RWPE2 (cell line): ENCODE data around the gene SLC35C1.

Source experiments
- ATAC-seq: fragments of 200-7000 bp; cut with Tn5 transposase; 3 replicates; pipeline ENCODE4 v1.9.1; 2021; ENCODE audit warnings: low read depth
- DNase-seq: peaks from one replicate; pipeline ENCODE4 v3.0.0-alpha.2; 2020; ENCODE audit warnings: low spot score
- H3K27ac ChIP-seq: fragments of 450-650 bp; 2 replicates; pipeline ENCODE4 v1.5.1; 2017; ENCODE audit warnings: mild to moderate bottlenecking; ENCODE audit not compliant: poor library complexity, severe bottlenecking
- H3K27me3 ChIP-seq: fragments of 250-450 bp; sonication (Bioruptor Pico); 2 replicates; pipeline ENCODE4 v1.5.1; 2021; ENCODE audit warnings: mild to moderate bottlenecking, moderate library complexity; ENCODE audit not compliant: insufficient read depth, poor library complexity, severe bottlenecking
- H3K36me3 ChIP-seq: fragments of 250-450 bp; sonication (Bioruptor Pico); 2 replicates; pipeline ENCODE4 v1.5.1; 2020; ENCODE audit warnings: low read depth, mild to moderate bottlenecking, moderate library complexity
- H3K4me1 ChIP-seq: fragments of 250-450 bp; sonication (Bioruptor Pico); 2 replicates; pipeline ENCODE4 v1.5.1; 2021; ENCODE audit warnings: mild to moderate bottlenecking, moderate library complexity; ENCODE audit not compliant: insufficient read depth, poor library complexity, severe bottlenecking
- H3K4me3 ChIP-seq: fragments of 250-450 bp; sonication (Bioruptor Pico); 2 replicates; pipeline ENCODE4 v1.5.1; 2021; ENCODE audit warnings: mild to moderate bottlenecking, moderate library complexity; ENCODE audit not compliant: severe bottlenecking
- H3K9me3 ChIP-seq: fragments of 250-450 bp; sonication (Bioruptor Pico); 2 replicates; pipeline ENCODE4 v1.5.1; 2021; ENCODE audit warnings: mild to moderate bottlenecking, moderate library complexity; ENCODE audit not compliant: severe bottlenecking
- TF ChIP-seq, protein P1 (sequence below): fragments of 450-650 bp; IDR thresholded peaks from one replicate; pipeline ENCODE4 v1.5.1; 2017; ENCODE audit warnings: mild to moderate bottlenecking, moderate library complexity; ENCODE audit not compliant: poor library complexity, severe bottlenecking

SLC35C1 gene

GRCh38 chr11:45827123-45827522 is 22.2 kb downstream of the SLC35C1 start:
- H3K4me3 ChIP-seq = no peak overlapping the region
- ATAC-seq = no peak
- peak; percentile 3 for DNase-seq
- no peaks in the 10 kb centered on the region for H3K36me3 ChIP-seq
- no peaks in the 10 kb centered on the region for H3K4me1 ChIP-seq
- H3K9me3 ChIP-seq = no peaks in the 10 kb centered on the region
- no peaks in the 10 kb centered on the region for H3K27me3 ChIP-seq
- TF ChIP-seq, protein P1, sequence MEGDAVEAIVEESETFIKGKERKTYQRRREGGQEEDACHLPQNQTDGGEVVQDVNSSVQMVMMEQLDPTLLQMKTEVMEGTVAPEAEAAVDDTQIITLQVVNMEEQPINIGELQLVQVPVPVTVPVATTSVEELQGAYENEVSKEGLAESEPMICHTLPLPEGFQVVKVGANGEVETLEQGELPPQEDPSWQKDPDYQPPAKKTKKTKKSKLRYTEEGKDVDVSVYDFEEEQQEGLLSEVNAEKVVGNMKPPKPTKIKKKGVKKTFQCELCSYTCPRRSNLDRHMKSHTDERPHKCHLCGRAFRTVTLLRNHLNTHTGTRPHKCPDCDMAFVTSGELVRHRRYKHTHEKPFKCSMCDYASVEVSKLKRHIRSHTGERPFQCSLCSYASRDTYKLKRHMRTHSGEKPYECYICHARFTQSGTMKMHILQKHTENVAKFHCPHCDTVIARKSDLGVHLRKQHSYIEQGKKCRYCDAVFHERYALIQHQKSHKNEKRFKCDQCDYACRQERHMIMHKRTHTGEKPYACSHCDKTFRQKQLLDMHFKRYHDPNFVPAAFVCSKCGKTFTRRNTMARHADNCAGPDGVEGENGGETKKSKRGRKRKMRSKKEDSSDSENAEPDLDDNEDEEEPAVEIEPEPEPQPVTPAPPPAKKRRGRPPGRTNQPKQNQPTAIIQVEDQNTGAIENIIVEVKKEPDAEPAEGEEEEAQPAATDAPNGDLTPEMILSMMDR = no peak
- no peak overlapping the region for H3K27ac ChIP-seq

DNA sequence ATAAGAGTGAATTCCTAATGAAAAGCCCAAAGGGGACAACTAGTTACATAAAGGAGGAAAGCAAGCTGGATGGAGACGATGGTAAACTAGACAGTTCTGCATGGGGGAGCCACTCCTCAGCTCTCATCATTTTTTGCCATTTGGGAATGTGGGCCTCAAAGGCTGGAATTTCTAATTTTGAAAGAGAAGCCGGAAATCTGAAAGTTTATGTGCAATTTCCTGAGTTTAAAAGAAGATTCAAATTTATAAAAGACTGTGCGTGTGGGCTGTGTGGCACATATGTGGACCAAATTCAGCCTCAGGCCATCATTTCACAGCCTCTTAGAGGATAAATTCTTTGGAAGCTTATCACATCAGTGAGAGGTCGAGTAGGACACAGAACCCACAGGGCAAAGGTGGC is 24.0 kb downstream of the SLC35C1 start:
- H3K27ac ChIP-seq = no peak overlapping the region
- no peaks in the 10 kb centered on the region for H3K36me3 ChIP-seq
- no peak overlapping the region for H3K4me3 ChIP-seq
- H3K9me3 ChIP-seq = no peaks in the 10 kb centered on the region
- H3K4me1 ChIP-seq = no peaks in the 10 kb centered on the region
- TF ChIP-seq, protein P1 = no peak
- DNase-seq (no peak), ATAC-seq (no peak)
- H3K27me3 ChIP-seq = no peaks in the 10 kb centered on the region

GRCh38 chr11:45830596-45830995 is 25.6 kb downstream of the SLC35C1 start:
- no peak for ATAC-seq
- no peak for DNase-seq
- TF ChIP-seq, protein P1 = no peak
- Histone ChIP-seq H3K4me3 (no peak overlapping the region), H3K9me3 (no peaks in the 10 kb centered on the region), H3K4me1 (no peaks in the 10 kb centered on the region), H3K27ac (no peak overlapping the region), H3K36me3 (no peaks in the 10 kb centered on the region), H3K27me3 (no peaks in the 10 kb centered on the region)

DNA sequence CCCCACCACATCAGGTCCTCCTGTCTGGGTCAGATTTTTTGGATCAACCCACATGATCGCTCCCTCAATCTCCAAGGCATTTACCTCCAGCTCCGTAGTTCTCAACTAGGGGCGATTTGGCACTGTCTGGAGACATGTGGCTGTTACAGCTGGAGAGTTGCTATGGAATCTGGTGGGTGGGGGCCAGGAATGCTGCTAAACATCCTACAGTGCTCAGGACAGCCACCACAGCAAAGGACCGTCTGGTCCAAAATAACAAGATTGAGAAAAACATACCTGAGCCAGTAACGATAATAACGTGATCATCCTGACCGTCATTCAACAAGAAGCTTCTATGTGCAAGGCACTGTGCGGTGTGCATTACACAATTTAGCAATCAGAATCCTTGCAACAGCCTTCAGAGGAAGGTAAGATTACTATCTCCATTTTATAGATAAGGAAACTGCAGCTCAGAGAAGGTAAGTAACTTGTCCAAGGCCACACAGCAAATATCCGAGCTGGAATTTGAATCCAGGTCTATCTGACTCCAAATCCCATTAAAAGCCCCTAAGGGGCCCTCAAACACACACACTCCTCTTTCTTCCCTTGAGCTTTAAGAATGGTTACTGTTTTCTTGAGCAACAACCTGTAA is 28.0 kb downstream of the SLC35C1 start:
- Histone ChIP-seq H3K4me3 (no peak overlapping the region), H3K4me1 (no peaks in the 10 kb centered on the region), H3K27ac (no peak overlapping the region), H3K27me3 (peaks cover 4% of the 10 kb centered on the region), H3K36me3 (no peaks in the 10 kb centered on the region), H3K9me3 (no peaks in the 10 kb centered on the region)
- peak; percentile 8 for DNase-seq
- ATAC-seq = no peak
- TF ChIP-seq, protein P1 = no peak

- DNase-seq (peak; percentile 3), ATAC-seq (no peak)
- H3K4me3 ChIP-seq = no peak overlapping the region
- H3K4me1 ChIP-seq = no peaks in the 10 kb centered on the region
- H3K27me3 ChIP-seq = peaks cover 4% of the 10 kb centered on the region
- H3K9me3 ChIP-seq = no peaks in the 10 kb centered on the region
- no peak overlapping the region for H3K27ac ChIP-seq
- TF ChIP-seq, protein P1 = no peak
- H3K36me3 ChIP-seq = no peaks in the 10 kb centered on the region
Observed at GRCh38 chr11:45833761-45834160, 28.8 kb downstream of the SLC35C1 start.
